Measurements from ENCODE around the gene OR10A6. TPM values are rescaled to one million over a fixed set of nuclear protein-coding genes. Genes with fewer than 3 reads are reported as not detected.
A peak's percentile ranks its signal among the peaks of the same experiment; 100 is the strongest.

OR10A6 gene
- polyA plus RNA-seq, 1 donor (not counting 4 experiments of a cell fraction or from before 2014, with no cell fraction given) = 0.26 TPM

- Histone ChIP-seq H3K9me3 (ENCODE audit: control insufficient read depth, low read depth, low read length) (no peaks in the 10 kb centered on the region), H3K9me1 (ENCODE audit: control insufficient read depth, extremely low read depth, insufficient read depth, low read length) (no peaks in the 10 kb centered on the region), H3K4me2 (ENCODE audit: control insufficient read depth, extremely low read depth, insufficient read depth, low read depth, low read length) (peak overlapping the region; percentile 25), H3K36me3 (ENCODE audit: control insufficient read depth in 2 of 2, extremely low read depth in 1 of 2, insufficient read depth in 2 of 2, low read length in 2 of 2) (no peaks in the 10 kb centered on the region), H2AFZ (ENCODE audit: control insufficient read depth, low read length) (no peak overlapping the region), H3K4me1 (ENCODE audit: control insufficient read depth, extremely low read depth, insufficient read depth, low read length) (peaks cover 51% of the 10 kb centered on the region), H3K4me3 (ENCODE audit: control insufficient read depth in 2 of 3, extremely low read depth in 1 of 3, insufficient read depth in 2 of 3, low read depth in 1 of 3, low read length in 3 of 3) (no peak overlapping the region), H3K79me2 (ENCODE audit: control insufficient read depth, insufficient read depth, low read length) (no peaks in the 10 kb centered on the region), H3K27me3 (ENCODE audit: control insufficient read depth, extremely low read depth, insufficient read depth, low read length) (no peaks in the 10 kb centered on the region), H3K9ac (ENCODE audit: control insufficient read depth, extremely low read depth, insufficient read depth, low read length) (no peak overlapping the region), H3K27ac (ENCODE audit: control insufficient read depth, insufficient read depth, low read length) (peak overlapping the region; percentile 25), H4K20me1 (ENCODE audit: control insufficient read depth, extremely low read depth, insufficient read depth, low read length) (no peaks in the 10 kb centered on the region)
- FAIRE-seq = peak; percentile 87
- DNase-seq (ENCODE audit: low read depth, low spot score) = no peak
- no peak for TF ChIP-seq CTCF (optimal IDR thresholded peaks at IDR 0.05 in 1 of 3, IDR thresholded peaks at IDR 0.05 in 1 of 3, conservative IDR thresholded peaks at IDR 0.05 in 1 of 3; ENCODE audit: extremely low read depth in 1 of 3, insufficient read depth in 2 of 3, low read length in 3 of 3)
- TF ChIP-seq EZH2 (IDR thresholded peaks at IDR 0.05; ENCODE audit: low read length) = no peak
- dilution Hi-C loops (cut with MboI; ENCODE audit: extremely low pct_ligation_motif_present, low sequenced_read_pairs) = no loop called here
These were observed 36.0 kb upstream of the OR10A6 start for GRCh38 chr11:7967097-7967496.

- Histone ChIP-seq H4K20me1 (ENCODE audit: control insufficient read depth, extremely low read depth, insufficient read depth, low read length) (no peaks in the 10 kb centered on the region), H2AFZ (ENCODE audit: control insufficient read depth, low read length) (peak within 1 kb of the TSS; percentile 55), H3K4me2 (ENCODE audit: control insufficient read depth, extremely low read depth, insufficient read depth, low read depth, low read length) (peak within 1 kb of the TSS; percentile 77), H3K27ac (ENCODE audit: control insufficient read depth, insufficient read depth, low read length) (peak within 1 kb of the TSS; percentile 91), H3K9ac (ENCODE audit: control insufficient read depth, extremely low read depth, insufficient read depth, low read length) (peak within 1 kb of the TSS; percentile 72), H3K27me3 (ENCODE audit: control insufficient read depth, extremely low read depth, insufficient read depth, low read length) (no peaks in the 10 kb centered on the region), H3K79me2 (ENCODE audit: control insufficient read depth, insufficient read depth, low read length) (no peaks in the 10 kb centered on the region), H3K9me1 (ENCODE audit: control insufficient read depth, extremely low read depth, insufficient read depth, low read length) (no peaks in the 10 kb centered on the region), H3K9me3 (ENCODE audit: control insufficient read depth, low read depth, low read length) (no peaks in the 10 kb centered on the region), H3K4me1 (ENCODE audit: control insufficient read depth, extremely low read depth, insufficient read depth, low read length) (peaks cover 51% of the 10 kb centered on the region), H3K4me3 (ENCODE audit: control insufficient read depth in 2 of 3, extremely low read depth in 1 of 3, insufficient read depth in 2 of 3, low read depth in 1 of 3, low read length in 3 of 3) (peak within 1 kb of the TSS in 1 of 3 experiments; percentile 22), H3K36me3 (ENCODE audit: control insufficient read depth in 2 of 2, extremely low read depth in 1 of 2, insufficient read depth in 2 of 2, low read length in 2 of 2) (no peaks in the 10 kb centered on the region)
- dilution Hi-C loops (cut with MboI; ENCODE audit: extremely low pct_ligation_motif_present, low sequenced_read_pairs) = no loop called here
- TF ChIP-seq EZH2 (IDR thresholded peaks at IDR 0.05; ENCODE audit: low read length) (no peak), CTCF (optimal IDR thresholded peaks at IDR 0.05 in 1 of 3, IDR thresholded peaks at IDR 0.05 in 1 of 3, conservative IDR thresholded peaks at IDR 0.05 in 1 of 3; ENCODE audit: extremely low read depth in 1 of 3, insufficient read depth in 2 of 3, low read length in 3 of 3) (no peak)
- FAIRE-seq (peak; percentile 87), DNase-seq (ENCODE audit: low read depth, low spot score) (no peak)
These were observed 34.3 kb upstream of the OR10A6 start, which contains the start of gene NLRP10 for GRCh38 chr11:7965386-7965785. NLRP10 (minus strand) TSS chr11:7965447; CDS start chr11:7963495, 1,952 bp downstream.
